GM18520 (cell line): Measurements from ENCODE around the gene GPATCH4.
"Not testable (repeated sequence)": the region's sequence is repeated elsewhere in the genome, so short reads cannot be mapped to it uniquely, and the experiment has no call there.

ENCODE experiments used
- ATAC-seq: cut with Tn5 transposase; IDR thresholded peaks from one replicate; pipeline ENCODE4 v1.9.1; 2021; ENCODE audit not compliant: unreplicated experiment

The GPATCH4 gene

DNA sequence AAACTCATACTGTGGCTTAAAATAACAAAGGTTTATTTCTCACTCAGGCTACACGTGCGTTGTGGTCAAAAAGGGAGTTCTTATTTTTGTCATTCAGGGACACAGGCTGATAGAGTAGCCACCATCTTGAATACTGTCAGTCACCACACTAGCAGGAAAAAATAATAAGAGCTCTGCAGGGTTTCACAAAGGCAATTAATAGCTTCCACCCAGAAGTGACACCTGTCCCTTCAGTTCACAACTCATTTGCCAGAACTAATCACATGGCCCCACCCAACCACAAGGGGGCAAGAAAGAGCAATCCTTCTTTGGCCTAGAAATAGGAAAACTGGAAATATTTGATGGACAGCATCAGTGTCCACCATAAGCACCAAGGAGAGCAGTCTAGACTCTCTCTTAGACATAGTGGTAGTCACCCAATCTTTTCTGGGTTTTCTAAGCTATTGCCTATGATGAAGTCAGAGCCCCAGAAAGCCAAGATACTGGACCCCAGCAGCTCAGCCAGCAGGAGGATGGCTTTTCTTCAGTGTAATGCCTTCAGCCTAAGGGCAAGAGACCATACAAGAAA is 26.1 kb upstream of the GPATCH4 start:
- ATAC-seq, result no peak

DNA sequence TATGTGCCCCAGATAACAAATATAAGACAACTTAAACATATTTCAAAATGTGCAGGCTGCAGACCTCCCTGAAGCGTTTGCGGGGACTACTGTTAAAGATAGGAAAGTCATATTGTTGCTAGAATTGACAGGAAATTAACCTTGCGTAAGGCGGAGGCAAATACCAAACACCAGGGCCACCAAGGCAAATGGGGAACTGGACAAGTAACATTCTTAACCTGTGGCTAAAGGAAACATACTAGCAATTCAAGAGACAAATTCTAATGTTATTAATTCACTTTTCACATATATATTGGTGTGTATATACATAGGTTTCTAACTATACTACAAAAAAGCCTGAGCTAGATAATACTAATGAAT is 24.8 kb upstream of the GPATCH4 start:
- no peak for ATAC-seq

DNA sequence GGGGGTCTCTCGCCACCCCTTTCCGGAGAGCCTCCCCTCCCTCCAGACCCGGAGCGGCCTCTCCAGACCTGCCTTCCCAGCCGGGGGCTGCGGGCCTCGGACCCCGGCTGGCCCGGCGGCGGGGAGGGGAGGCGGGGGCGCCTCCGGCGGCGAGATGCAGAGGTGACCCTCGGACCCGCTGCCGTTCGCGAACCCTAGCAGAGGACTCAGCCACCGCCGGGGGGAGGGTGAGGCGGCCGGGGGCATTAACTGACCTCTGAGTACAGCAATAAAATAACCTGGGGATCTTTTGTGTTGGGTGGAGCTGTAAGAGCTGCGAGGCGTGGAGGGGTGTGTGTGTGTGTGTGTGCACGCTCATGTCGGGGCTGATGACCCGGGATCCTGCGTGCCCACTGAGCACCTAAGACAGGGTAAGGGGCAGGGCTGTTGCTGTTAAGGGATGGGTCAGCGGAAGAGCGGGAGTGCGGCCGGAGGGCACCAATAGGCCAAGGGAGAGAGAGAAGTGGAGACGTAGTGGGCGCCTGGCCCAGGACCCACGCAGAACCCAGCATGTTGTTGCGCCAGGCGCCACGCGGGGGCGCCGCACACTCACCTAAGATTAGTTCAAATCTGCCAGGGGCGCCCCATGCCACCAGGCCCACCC is 24.3 kb upstream of the GPATCH4 start:
- no peak for ATAC-seq

DNA sequence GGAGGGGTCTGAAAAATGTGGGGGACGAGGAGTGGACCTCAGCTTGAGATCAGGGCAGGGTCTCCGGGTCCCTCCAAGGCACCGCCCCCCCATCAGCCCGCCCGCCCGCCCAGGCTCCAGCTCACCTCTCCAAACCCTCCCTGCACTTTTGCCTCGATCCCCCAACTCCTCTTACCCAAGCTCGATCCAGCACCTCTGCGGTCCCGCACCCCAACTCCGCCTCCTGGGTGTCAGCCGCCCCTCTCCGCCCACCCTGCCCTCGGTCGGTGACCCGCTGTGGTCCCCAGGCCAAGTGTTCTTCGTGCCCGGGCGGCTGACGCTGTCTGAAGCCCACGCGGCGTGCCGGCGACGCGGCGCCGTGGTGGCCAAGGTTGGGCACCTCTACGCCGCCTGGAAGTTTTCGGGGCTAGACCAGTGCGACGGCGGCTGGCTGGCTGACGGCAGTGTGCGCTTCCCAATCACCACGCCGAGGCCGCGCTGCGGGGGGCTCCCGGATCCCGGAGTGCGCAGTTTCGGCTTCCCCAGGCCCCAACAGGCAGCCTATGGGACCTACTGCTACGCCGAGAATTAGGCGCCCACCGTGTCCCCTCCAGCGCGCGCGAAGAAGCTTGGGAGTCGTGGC is 23.6 kb upstream of the GPATCH4 start:
- ATAC-seq, result no peak

DNA sequence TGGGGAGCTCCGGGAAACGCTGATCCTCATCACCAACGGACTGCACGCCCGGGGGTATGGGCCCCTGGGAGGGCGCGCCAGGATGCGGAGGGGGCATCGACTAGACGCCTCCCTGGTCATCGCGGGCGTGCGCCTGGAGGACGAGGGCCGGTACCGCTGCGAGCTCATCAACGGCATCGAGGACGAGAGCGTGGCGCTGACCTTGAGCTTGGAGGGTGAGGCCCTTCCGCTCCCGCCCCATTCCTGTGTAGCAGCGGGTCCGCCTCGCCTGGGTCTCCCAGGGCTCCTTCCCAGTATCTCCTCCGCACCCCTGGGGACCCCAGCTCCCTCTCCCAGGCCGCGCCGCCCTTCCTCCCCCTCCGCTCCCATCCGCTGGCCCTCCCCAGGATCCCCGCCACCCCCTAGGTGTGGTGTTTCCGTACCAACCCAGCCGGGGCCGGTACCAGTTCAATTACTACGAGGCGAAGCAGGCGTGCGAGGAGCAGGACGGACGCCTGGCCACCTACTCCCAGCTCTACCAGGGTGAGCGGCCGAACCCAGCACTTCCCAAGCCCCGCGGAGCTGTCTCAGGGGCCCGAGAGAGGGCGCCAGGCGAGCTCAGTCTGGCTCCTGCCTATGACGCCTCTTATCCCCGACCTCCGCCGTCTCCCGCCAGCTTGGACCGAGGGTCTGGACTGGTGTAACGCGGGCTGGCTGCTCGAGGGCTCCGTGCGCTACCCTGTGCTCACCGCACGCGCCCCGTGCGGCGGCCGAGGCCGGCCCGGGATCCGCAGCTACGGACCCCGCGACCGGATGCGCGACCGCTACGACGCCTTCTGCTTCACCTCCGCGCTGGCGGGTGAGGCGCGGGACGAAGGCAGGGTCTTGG is 22.9 kb upstream of the GPATCH4 start:
- no peak for ATAC-seq

DNA sequence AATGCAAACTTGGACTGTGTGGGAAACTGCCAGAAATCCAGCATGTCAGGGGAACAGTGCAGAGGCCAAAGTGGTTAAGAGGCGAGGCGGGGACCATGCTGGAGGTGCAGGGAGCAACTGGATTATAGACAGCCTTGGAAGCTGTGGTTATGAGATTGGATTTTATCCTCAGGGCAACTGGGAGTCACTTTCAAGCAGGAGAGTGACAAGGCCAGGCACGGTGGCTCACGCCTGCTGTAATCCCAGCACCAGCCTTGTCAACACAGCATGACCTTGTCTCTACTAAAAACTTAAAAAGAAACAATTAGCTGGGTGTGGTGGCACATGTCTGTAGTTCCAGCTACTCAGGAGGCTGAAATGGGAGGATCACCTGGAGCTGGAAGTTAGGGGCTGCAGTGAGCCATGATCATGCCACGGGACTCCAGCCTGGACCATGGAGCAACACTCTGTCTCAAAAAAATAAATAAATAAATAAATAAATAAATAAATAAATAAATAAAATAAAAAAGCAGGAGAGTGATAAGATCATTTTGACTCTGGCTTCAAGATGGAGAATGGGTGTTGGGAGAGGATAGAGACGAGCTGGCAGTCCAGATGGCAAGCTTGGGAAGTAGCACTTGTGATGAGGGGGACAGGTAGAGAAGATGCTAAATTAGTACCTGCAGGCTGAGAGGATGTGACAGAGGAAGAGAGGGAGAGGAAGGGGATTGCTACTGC is 21.5 kb upstream of the GPATCH4 start:
- ATAC-seq, result no peak

DNA sequence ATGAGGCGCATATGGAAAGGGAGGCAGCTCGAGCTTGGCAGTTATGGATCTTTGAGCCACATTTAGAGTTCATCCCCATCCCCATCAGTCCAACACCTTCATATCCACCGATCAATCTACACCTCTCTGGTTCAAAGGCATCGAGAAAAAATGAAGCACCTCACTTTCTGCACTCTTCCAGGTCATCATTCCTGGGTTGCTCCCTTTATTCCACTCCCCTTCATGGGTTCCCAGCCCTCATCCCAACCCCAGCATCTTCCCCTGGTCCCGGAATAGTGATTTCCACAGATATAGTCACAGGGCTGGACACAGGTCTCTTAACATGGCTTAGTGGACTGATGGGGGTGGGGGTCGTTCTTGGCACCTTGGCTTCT is 18.3 kb upstream of the GPATCH4 start:
- ATAC-seq, result no peak

DNA sequence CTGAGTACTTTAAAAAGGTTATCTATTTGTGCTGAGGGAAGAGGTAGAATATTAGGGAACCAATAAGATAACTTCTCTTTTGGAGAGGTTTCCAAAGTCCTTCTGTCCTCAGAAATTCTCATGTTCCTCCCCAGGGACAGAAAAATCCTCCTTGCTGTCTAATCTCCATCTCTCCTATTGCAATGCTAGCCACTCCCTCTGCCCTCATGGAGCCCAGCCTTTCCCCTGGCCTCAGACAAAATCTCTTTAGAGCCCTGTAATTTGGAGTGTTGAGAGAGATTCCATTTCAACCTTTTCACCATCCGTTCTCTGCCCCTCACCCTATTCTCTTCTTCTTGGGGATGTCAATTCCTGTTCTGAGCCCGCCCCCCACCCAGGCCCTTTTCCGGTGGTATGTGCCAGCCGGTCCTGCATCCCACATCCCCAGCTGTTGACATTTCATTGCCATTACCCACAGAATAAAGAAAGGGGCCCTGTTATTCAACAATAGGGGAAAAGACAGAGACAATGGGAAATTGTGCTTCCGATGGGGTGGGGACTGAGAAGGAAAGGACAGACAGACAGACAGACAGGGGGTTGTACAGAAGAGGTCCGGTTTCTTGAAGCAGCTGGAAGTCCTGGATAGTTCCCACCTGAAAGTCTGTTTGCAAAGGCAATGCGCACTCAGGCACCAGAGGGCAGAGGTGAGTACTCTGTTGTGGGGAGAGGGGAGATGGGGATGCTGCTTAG is 17.7 kb upstream of the GPATCH4 start, which contains the start of gene HAPLN2:
Gene HAPLN2 (plus strand): TSS at position 563 of the 729 bp plus-strand sequence. CDS start 4,076 bp downstream, outside the sequence.
- no peak for ATAC-seq

DNA sequence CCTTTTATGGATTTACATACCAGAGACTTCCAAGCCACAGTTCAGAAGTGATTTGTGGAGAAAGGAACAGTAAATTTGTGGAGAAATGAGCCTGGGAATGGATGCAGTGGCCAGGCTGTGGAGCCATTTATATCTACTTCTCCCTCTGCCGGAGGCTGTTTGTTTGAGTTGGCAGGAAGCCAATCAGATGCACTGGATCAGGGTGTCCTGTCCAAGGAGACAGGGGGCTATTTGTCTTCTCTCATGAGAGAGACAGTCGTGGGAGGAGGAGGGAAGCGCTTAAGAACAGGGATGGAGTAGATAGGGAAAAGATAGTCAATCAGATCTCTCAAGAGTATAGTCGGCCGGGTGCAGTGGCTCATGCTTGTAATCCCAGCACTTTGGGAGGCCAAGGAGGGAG is 15.2 kb upstream of the GPATCH4 start:
- no peak for ATAC-seq

DNA sequence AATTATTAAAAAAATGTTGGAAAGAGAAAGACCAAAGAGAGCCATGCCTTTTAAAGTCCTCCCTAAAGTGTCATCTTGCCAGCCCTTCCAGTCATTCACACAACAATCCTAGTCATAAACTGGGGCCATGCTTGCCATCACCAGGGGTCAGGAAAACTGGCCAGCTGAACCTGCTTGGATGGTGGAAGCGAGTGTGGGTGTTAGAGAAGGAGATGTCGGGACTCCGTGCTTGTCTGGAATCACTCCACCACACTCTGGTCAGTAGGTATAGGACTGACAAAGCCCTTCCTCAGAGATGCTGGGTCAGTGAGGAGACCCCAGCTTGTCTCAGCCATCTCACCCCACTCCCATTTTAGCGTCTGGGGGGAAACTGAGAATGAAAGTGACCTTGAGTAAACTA is 14.7 kb upstream of the GPATCH4 start:
- ATAC-seq, result no peak

DNA sequence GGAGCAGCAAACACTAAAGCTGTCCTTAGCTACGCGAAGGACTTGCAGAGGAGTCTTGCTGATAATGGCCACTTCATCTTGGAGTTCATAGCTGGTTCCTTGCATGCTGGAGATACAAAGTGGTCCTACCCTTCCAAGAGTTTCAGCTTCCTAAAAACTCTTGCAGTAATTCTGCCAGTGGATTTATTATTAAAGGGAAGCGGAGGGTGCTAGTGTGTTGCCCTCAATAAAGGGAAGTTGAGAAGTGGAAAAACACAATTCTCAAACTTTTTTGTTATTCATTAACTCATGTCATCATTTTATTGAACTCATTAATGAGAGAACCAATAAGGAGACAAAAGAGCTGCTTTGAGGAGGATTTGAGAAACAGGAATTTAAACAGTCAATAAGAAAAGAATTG is 11.4 kb upstream of the GPATCH4 start:
- ATAC-seq, result no peak

DNA sequence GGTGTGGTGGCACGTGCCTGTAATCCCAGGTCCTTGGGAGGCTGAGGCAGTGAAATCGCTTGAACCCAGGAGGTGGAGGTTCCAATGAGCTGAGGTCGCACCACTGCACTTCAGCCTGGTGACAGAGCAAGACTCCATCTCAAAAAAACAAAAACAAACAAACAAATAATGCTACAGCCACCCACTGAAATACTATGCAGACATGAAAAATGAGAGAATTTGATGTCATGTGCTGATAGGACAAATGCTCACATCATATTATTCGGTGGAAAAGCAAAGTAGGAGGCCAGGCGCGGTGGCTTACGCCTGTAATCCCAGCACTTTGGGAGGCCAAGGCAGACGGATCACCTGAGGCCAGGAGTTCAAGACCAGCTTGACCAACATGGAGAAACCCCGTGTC is 8.8 kb upstream of the GPATCH4 start:
- not testable (repeated sequence) for ATAC-seq

DNA sequence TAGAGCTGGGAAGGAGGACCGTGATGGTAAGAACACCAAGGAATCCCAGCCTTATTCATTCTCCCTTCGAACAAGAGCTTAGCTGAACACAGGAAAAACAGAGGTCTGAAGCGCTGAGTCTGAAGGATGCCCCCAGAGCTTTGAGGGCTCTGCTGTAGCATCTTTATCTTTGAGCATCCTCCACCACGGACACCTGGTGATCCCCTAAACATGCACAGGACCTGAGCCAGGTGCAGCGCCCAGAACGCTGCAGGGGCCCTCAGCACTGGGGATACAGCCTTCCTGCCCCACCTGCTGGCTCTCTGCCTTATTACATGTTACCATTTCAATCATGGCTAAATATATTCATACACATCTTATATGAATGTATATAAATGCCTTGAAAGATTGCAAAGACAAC is 7.7 kb upstream of the GPATCH4 start:
- ATAC-seq, result no peak

DNA sequence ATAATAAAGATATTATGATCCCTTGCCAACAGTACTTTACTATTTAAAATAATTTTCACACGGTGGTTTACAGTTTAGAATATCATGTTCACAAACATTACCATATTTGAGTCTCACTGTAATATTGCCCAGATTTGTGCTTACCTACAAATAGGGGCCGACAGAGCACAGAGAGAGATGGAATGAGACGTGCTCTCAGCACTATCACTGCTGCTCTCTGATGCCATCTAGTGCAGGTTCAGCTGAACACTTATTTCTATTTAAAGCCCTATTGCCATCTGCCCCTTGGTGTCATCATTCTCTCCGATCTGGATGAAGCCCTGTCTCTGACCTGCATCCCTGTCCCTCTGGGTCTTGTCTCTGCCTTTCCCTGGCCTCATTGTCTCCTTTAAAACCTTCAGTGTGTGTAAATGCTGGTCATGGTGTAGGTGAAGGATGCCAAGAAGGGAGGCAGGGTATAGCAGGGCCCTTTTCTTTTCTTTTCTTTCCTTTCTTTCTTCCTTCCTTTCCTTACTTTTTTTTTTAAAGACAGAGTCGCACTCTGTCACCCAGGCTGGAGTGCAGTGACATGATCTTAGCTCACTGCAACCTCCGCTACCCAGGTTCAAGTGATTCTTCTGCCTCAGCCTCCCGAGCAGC is 6.9 kb upstream of the GPATCH4 start:
- ATAC-seq, result no peak

DNA sequence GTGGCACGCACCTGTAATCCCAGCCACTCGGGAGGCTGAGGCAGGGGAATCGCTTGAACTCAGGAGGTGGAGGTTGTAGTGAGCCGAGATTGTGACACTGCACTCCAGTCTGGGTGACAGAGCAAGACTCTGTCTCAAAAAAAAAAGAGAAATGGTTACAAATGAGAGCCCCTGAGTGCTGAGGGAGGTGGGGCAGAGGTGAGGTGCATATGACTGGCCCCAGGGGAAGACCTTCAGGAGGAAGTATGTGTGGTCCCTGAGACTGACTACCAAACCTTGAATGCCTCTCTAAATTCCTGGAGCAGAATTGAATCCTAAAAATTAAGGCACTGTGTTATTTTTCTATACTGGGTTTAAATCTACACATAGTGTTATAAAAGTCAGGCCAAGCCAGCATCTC is 6.1 kb upstream of the GPATCH4 start:
- ATAC-seq, result not testable (repeated sequence)

DNA sequence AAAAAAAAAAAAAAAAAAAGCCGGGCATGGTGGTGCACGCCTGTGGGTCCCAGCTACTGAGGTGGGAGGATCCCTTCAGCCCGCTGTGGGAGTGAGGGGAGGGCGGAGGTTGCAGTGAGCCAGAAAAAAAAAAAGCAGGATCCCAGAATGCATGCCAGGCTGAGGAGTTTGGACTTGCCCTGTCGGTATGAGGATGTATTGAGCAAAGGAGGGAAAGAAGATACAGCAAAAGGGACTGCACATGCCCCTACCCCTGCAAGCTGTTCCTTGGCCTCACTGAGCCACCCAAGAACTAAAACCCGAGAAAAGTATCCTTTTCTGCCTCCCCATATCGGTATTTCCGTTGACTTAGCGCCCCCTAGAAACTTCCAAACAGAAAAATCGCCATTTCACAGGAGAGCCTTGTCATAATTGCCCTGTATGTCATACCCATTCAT is 1.3 kb upstream of the GPATCH4 start:
- ATAC-seq, result no peak

DNA sequence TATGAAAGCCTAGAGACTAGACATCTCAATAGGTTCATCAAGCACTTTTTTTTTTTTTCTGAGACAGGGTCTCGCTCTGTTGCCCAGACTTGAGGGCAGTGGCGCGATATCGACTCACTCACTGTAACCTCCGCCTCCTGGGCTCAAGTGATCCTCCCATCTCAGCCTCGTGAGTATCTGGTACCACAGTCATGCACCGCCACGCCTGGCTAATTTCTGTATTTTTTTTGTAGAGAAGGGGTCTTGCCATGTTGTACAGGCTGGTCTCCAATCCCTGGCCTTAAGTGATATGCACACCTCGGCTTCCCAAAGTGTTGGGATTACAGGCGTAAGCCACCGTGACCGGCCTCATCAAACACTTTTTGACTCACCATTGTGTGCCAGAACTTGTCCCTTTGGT is 613 bp upstream of the GPATCH4 start:
- ATAC-seq, result no peak

DNA sequence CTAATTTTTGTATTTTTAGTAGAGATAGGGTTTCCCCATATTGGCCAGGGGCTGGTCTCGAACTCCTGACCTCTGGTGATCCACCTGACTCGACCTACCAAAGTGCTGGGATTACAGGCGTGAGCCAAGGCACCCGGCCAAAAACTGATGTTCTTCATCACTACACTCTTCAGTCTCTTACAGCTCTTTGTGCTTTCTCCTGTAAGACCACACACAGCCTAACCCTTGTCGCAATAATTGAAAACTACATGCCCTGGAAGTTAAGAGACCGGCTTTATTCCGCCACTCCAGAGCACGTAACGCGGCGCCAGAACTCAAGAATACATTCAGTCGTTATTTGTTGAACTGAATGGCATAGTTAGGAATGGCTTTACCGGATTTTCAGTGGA is 552 bp downstream of the GPATCH4 start:
- no peak for ATAC-seq

DNA sequence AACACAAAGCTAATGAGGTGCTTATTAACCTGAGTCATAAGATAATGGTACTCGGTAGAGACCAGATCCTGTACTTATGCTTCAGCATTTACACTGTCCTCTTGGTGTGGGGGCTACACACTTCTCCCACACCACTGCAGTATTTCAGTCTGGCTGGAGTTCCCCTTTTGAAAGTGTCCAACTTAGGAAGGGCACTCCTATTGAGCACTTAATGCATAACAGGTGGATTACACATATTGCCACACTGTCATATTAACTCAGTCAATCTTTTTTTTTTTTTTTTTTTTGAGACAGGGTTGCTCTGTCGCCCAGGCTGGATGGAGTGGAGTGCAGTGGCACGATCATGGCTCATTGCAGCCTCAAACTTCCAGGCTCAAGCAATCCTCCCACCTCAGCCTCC is 1.5 kb downstream of the GPATCH4 start:
- no peak for ATAC-seq
